Measurements from ENCODE around the gene NEMF.
"Not testable (repeated sequence)": the region's sequence is repeated elsewhere in the genome, so short reads cannot be mapped to it uniquely, and the experiment has no call there.

Gene NEMF

DNA sequence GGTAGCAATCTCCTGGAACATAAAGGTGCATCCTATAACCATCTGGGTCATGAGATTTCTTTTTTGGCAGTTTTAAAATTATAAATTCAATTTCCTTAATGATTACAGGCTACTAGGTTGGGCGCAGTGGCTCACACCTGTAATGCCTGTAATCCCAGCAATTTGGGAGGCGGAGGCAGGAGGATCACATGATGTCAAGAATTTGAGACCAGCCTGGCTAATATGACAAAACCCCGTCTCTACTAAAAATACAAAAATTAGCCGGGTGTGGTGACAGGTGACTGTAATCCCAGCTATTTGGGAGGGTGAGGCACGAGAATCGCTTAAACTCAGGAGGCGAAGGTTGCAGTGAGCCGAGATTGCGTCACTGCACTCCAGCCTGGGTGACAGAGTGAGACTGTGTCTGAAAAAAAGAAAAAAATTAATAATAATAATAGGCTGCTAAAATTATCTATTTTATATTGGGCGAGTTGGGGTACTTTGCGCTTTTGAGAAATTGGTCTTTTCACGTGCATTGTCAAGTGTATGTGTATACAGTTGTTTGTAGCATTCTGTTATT, 23.1 kb upstream of the NEMF start:
- Histone ChIP-seq H3K4me1 (ENCODE audit: control insufficient read depth, insufficient read depth, low read length, poor library complexity, severe bottlenecking) (no peaks in the 10 kb centered on the region), H3K9me3 (ENCODE audit: control insufficient read depth, low read length) (no peaks in the 10 kb centered on the region), H3K27ac (ENCODE audit: low read depth, low read length, severe bottlenecking) (no peak overlapping the region), H3K4me3 (ENCODE audit: extremely low read depth, insufficient read depth, low read length, poor library complexity, severe bottlenecking) (no peak overlapping the region), H3K36me3 (ENCODE audit: control insufficient read depth, insufficient read depth, low read length) (no peaks in the 10 kb centered on the region)
- 84 to 90% methylated on average over 4 to 8 of the region's 12 CpGs for WGBS, 2 experiments (ENCODE audit: insufficient coverage in 2 of 2)

DNA sequence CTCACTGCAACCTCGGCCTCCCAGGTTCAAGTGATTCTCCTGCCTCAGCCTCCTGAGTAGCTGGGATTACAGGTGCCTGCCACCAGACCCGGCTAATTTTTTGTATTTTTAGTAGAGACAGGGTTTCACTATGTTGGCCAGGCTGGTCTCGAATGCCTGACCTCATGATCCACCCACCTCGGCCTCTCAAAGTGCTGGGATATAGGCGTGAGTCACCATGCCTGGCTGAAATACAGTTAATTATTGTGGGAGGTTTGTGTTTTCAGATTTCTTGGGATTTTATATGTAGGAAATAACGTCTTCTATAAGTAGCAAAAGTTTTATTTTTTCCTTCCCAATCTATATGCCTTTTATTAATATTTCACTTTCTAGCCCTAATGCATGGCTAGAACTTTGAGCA, 21.0 kb upstream of the NEMF start:
- H3K9me3 ChIP-seq (ENCODE audit: control insufficient read depth, low read length); H3K4me1 ChIP-seq (ENCODE audit: control insufficient read depth, insufficient read depth, low read length, poor library complexity, severe bottlenecking); H3K36me3 ChIP-seq (ENCODE audit: control insufficient read depth, insufficient read depth, low read length); H3K27ac ChIP-seq (ENCODE audit: low read depth, low read length, severe bottlenecking); H3K4me3 ChIP-seq (ENCODE audit: extremely low read depth, insufficient read depth, low read length, poor library complexity, severe bottlenecking): not testable (repeated sequence)
- WGBS, 2 experiments (ENCODE audit: insufficient coverage in 2 of 2) = 89 to 94% methylated on average over 4 of the region's 6 CpGs

DNA sequence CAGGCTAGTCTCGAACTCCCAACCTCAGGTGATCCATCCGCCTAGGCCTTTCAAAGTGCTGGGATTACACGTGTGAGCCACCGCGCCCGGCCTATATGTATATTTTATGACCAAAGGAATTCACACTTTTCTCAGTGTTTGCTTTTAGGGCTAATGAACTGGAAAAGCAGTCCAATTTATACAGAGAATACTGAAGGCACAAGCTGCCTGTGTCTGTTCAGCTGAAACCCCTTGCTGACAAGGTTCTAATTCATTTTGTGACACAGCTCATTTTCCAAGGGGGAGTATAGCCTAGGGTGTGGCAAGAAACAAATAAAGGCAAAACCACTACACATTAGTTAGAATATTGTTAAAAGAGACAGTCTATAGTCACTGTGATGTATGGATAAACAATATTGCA, 18.3 kb upstream of the NEMF start:
- Histone ChIP-seq H3K36me3 (ENCODE audit: control insufficient read depth, insufficient read depth, low read length) (no peaks in the 10 kb centered on the region), H3K9me3 (ENCODE audit: control insufficient read depth, low read length) (no peaks in the 10 kb centered on the region), H3K4me1 (ENCODE audit: control insufficient read depth, insufficient read depth, low read length, poor library complexity, severe bottlenecking) (no peaks in the 10 kb centered on the region), H3K27ac (ENCODE audit: low read depth, low read length, severe bottlenecking) (no peak overlapping the region), H3K4me3 (ENCODE audit: extremely low read depth, insufficient read depth, low read length, poor library complexity, severe bottlenecking) (no peak overlapping the region)
- WGBS, 2 experiments (ENCODE audit: insufficient coverage in 2 of 2) = no CpG with 5 or more reads among the region's 6 CpGs

DNA sequence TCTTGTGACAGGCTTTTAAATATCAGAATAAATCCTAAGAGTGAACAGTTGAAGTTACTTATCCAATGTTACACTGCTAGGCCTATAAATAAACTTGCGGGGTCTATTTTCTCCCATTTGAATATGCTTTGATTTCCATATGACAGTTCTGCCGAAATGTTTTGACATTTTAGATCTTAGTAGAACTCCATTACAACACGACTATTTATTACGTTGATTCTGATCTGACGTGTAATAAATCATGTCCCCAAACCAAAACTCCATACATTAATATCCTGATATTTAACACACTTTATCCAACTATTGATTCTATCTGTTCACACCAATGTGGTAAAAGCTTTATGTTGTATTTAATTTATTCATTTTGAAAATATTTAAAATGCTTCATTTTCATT, 16.1 kb upstream of the NEMF start:
- H3K27ac ChIP-seq (ENCODE audit: low read depth, low read length, severe bottlenecking) = no peak overlapping the region
- no peaks in the 10 kb centered on the region for H3K9me3 ChIP-seq (ENCODE audit: control insufficient read depth, low read length)
- H3K4me3 ChIP-seq (ENCODE audit: extremely low read depth, insufficient read depth, low read length, poor library complexity, severe bottlenecking) = peak overlapping the region; percentile 30
- 79 to 97% methylated on average over 3 to 4 of the region's 5 CpGs for WGBS, 2 experiments (ENCODE audit: insufficient coverage in 2 of 2)
- peaks cover 6% of the 10 kb centered on the region for H3K4me1 ChIP-seq (ENCODE audit: control insufficient read depth, insufficient read depth, low read length, poor library complexity, severe bottlenecking)
- no peaks in the 10 kb centered on the region for H3K36me3 ChIP-seq (ENCODE audit: control insufficient read depth, insufficient read depth, low read length)

DNA sequence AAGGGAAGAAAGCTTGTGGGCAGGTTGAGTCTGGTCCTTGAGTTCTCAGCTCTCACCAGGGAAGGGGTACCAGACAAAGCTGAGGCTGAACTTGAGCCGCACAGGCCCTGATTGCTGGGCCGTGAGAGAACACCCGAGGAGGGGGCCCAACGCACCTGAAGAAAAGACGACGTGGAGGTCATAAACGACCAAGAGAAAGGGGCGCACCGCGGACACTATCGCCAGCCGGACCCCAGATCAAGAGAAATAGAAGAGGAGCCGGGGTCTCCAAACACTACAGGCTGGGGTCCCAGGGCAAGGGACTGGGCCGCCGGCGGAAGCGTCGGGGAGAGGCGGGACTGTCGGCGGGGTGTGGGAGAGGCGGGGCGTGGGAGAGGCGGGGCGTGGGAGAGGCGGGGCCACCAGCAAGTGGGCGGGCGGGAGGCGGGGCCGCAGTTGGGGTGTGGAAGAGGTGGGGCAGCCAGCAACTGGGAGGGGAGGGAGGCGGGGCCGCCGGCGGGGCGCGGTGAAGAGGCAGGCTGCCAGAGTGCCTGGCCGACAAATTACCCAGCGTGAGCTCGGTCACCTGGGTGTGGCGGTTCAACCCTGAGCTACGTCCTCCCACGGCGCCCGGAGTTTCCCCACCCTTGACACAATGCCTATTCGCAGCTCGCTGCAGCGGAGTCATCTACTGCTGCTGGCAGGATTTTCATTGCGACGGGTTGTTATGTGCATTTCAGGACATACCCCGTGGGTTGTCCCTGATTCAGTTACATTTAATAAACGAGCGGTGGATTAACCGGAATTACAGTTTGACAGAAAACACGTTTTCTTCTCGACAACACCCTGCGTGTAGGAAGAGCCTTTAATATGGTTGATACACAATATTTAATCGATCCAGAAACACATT, 15.5 kb upstream of the NEMF start:
- 10% methylated on average over 34 to 44 of the region's 57 CpGs for WGBS, 2 experiments (ENCODE audit: insufficient coverage in 2 of 2)
- Histone ChIP-seq H3K36me3 (ENCODE audit: control insufficient read depth, insufficient read depth, low read length) (no peaks in the 10 kb centered on the region), H3K4me3 (ENCODE audit: extremely low read depth, insufficient read depth, low read length, poor library complexity, severe bottlenecking) (peak overlapping the region; percentile 47), H3K4me1 (ENCODE audit: control insufficient read depth, insufficient read depth, low read length, poor library complexity, severe bottlenecking) (peaks cover 6% of the 10 kb centered on the region), H3K9me3 (ENCODE audit: control insufficient read depth, low read length) (no peaks in the 10 kb centered on the region), H3K27ac (ENCODE audit: low read depth, low read length, severe bottlenecking) (peak overlapping the region; percentile 62)

GRCh38 chr14:49865431-49865859, 12.9 kb upstream of the NEMF start:
- no peaks in the 10 kb centered on the region for H3K9me3 ChIP-seq (ENCODE audit: control insufficient read depth, low read length)
- 0% methylated on average over 2 of the region's 4 CpGs; no CpG with 5 or more reads in 1 of the 2 experiments for WGBS, 2 experiments (ENCODE audit: insufficient coverage in 2 of 2)

GRCh38 chr14:49863487-49864281, 11.1 kb upstream of the NEMF start:
- 32 to 35% methylated on average over 7 to 8 of the region's 9 CpGs for WGBS, 2 experiments (ENCODE audit: insufficient coverage in 2 of 2)
- peaks cover 20% of the 10 kb centered on the region for H3K4me1 ChIP-seq (ENCODE audit: control insufficient read depth, insufficient read depth, low read length, poor library complexity, severe bottlenecking)
- peak overlapping the region; percentile 98 for H3K27ac ChIP-seq (ENCODE audit: low read depth, low read length, severe bottlenecking)

More at GRCh38 chr14:49865431-49865859, 12.9 kb upstream of the NEMF start:
- H3K4me3 ChIP-seq (ENCODE audit: extremely low read depth, insufficient read depth, low read length, poor library complexity, severe bottlenecking) = no peak overlapping the region
- H3K27ac ChIP-seq (ENCODE audit: low read depth, low read length, severe bottlenecking) = no peak overlapping the region
- no peaks in the 10 kb centered on the region for H3K36me3 ChIP-seq (ENCODE audit: control insufficient read depth, insufficient read depth, low read length)
- peaks cover 14% of the 10 kb centered on the region for H3K4me1 ChIP-seq (ENCODE audit: control insufficient read depth, insufficient read depth, low read length, poor library complexity, severe bottlenecking)

DNA sequence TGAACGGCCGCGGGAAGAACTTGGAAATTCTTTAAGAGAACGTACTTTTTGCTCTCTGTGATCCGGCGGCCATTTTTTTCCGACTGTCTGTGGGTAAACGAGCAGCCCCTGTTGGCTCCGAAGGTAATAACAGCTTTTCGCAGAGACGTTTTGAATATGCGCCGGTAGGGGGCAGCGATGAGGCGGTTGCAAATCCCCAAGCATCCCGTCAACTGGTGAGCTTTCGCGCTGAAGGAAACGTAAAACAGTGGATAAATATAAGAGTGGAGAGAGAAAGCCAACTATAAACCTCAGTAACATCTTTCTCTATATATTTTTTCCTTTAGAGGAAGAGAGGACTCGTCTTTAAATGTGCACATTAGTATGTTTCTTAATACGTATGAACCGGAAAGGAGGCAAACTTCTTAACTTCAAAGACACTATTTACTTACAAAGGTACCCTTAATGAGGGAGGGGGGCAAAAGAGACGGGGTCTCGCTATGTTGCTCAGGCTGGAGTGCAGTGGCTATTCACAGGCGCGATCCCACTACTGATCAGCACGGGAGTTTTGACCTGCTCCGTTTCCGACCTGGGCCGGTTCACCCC, 9.6 kb upstream of the NEMF start:
- Histone ChIP-seq H3K9me3 (ENCODE audit: control insufficient read depth, low read length) (no peaks in the 10 kb centered on the region), H3K36me3 (ENCODE audit: control insufficient read depth, insufficient read depth, low read length) (no peaks in the 10 kb centered on the region), H3K27ac (ENCODE audit: low read depth, low read length, severe bottlenecking) (peak overlapping the region; percentile 98), H3K4me3 (ENCODE audit: extremely low read depth, insufficient read depth, low read length, poor library complexity, severe bottlenecking) (peak overlapping the region; percentile 84), H3K4me1 (ENCODE audit: control insufficient read depth, insufficient read depth, low read length, poor library complexity, severe bottlenecking) (peaks cover 20% of the 10 kb centered on the region)
- 0 to 1% methylated on average over 10 to 14 of the region's 30 CpGs for WGBS, 2 experiments (ENCODE audit: insufficient coverage in 2 of 2)

More at GRCh38 chr14:49863487-49864281, 11.1 kb upstream of the NEMF start:
- H3K36me3 ChIP-seq (ENCODE audit: control insufficient read depth, insufficient read depth, low read length) = no peaks in the 10 kb centered on the region
- H3K4me3 ChIP-seq (ENCODE audit: extremely low read depth, insufficient read depth, low read length, poor library complexity, severe bottlenecking) = peak overlapping the region; percentile 84
- H3K9me3 ChIP-seq (ENCODE audit: control insufficient read depth, low read length) = no peaks in the 10 kb centered on the region

DNA sequence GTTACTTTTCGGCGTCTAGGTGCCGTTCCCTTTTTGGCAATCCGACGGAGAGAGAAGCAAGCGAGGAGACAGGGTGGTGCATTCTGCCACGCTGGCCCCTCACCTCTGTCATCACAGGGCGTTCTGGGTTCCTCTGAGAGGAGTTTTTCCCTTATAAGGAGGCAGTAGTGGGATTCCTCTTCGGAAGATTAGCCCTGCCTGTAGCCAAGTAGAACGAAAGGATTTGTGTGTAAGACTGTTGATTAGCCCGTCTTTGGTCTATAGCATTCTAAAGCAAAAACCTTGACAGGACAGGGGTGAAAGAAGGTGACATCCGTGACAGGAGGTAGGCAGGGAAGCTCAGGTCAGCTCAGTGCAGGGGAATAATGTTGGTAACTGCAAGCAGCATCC, 9.1 kb upstream of the NEMF start:
- peaks cover 20% of the 10 kb centered on the region for H3K4me1 ChIP-seq (ENCODE audit: control insufficient read depth, insufficient read depth, low read length, poor library complexity, severe bottlenecking)
- no peaks in the 10 kb centered on the region for H3K9me3 ChIP-seq (ENCODE audit: control insufficient read depth, low read length)
- H3K4me3 ChIP-seq (ENCODE audit: extremely low read depth, insufficient read depth, low read length, poor library complexity, severe bottlenecking) = peak overlapping the region; percentile 84
- H3K27ac ChIP-seq (ENCODE audit: low read depth, low read length, severe bottlenecking) = peak overlapping the region; percentile 98
- no peaks in the 10 kb centered on the region for H3K36me3 ChIP-seq (ENCODE audit: control insufficient read depth, insufficient read depth, low read length)
- 1 to 3% methylated on average over 9 of the region's 12 CpGs for WGBS, 2 experiments (ENCODE audit: insufficient coverage in 2 of 2)

DNA sequence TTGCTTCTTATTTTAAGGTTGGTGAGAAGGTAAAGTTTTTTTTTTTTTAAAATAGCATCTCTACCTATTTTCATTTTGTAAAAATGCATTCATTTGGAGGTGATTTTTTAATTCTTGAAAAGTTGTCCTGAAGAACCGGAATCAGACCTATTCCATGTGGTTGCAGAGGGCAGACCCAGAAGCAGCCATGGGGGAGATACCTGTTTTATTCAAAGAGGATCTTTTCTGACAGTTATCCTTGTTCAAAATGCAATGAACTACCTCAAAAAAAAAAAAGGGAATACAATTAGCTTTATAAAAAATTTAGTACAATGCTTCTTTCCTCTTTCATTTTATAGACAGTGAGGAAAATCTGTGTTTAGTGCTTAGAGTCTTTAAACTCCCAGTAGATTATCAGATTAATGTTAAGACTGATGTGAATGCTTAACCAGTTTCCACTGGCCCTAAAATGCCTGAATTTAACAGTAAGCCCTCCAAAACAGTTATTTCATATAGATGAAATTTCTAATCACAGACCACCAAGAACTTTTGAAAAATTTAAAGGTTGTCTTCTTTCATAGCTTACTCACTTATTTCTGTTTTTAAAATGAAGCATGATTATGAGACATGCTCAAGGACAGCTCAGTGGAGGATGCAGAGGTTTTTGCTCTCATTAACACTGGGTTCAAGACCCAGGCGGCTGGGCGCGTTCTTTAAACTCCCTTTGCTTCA, 8.6 kb upstream of the NEMF start:
- H3K4me1 ChIP-seq (ENCODE audit: control insufficient read depth, insufficient read depth, low read length, poor library complexity, severe bottlenecking) = peaks cover 20% of the 10 kb centered on the region
- no peaks in the 10 kb centered on the region for H3K36me3 ChIP-seq (ENCODE audit: control insufficient read depth, insufficient read depth, low read length)
- peak overlapping the region; percentile 98 for H3K27ac ChIP-seq (ENCODE audit: low read depth, low read length, severe bottlenecking)
- 0 to 7% methylated on average over 3 of the region's 4 CpGs for WGBS, 2 experiments (ENCODE audit: insufficient coverage in 2 of 2)
- H3K9me3 ChIP-seq (ENCODE audit: control insufficient read depth, low read length) = no peaks in the 10 kb centered on the region
- H3K4me3 ChIP-seq (ENCODE audit: extremely low read depth, insufficient read depth, low read length, poor library complexity, severe bottlenecking) = peak overlapping the region; percentile 84
